K562 (cell line): ENCODE data around the gene SORT1. TPM values are rescaled to one million over a fixed set of nuclear protein-coding genes. Genes with fewer than 3 reads are reported as not detected.
A peak's percentile ranks its signal among the peaks of the same experiment; 100 is the strongest.

Source experiments
- BRD4 ChIP-seq: fragments of 200-600 bp; sonication (generic); IDR thresholded peaks from 2 replicates; pipeline ENCODE4 v1.6.1; 2017; ENCODE audit warnings: inconsistent platforms
- CXXC5 ChIP-seq: fragments of 250-450 bp; sonication (Bioruptor Pico); IDR thresholded peaks from 2 replicates; pipeline ENCODE4 v1.8.0; 2022; ENCODE audit warnings: inconsistent platforms, mild to moderate bottlenecking, moderate library complexity
- MTA1 ChIP-seq: fragments of 450-650 bp; IDR thresholded peaks from 2 replicates; pipeline ENCODE4 v1.6.1; 2017; ENCODE audit warnings: borderline replicate concordance
- PBX2 ChIP-seq, 2 experiments: IDR thresholded peaks in 1 of 2; conservative IDR thresholded peaks in 1 of 2; 2 replicates each; pipeline ENCODE4 v1.6.1; 2016; ENCODE audit warnings: low read depth in 2 of 2, mild to moderate bottlenecking in 1 of 2, missing compliant biosample characterization in 1 of 2, missing genetic modification characterization in 1 of 2, moderate library complexity in 1 of 2
- RNF2 ChIP-seq: sonication (generic); IDR thresholded peaks from 2 replicates; pipeline ENCODE4 v1.6.1; 2016
- SMARCC2 ChIP-seq: fragments of 450-650 bp; IDR thresholded peaks from 2 replicates; pipeline ENCODE4 v1.6.1; 2017; ENCODE audit warnings: antibody characterized with exemption, moderate library complexity, mild to moderate bottlenecking, low read depth
- SMC3 ChIP-seq: conservative IDR thresholded peaks from 2 replicates; pipeline ENCODE4 v1.6.1; 2011; ENCODE audit warnings: low read depth, low read length, improper control_type of control experiment; ENCODE audit not compliant: insufficient read depth
- SNRNP70 ChIP-seq: fragments of 200-400 bp; formaldehyde crosslinking; optimal IDR thresholded peaks from 2 replicates; pipeline ENCODE3; 2017; ENCODE audit warnings: low read depth, low read length
- SPI1 ChIP-seq: IDR thresholded peaks from 2 replicates; pipeline ENCODE4 v1.6.1; 2011; ENCODE audit warnings: low read depth, low read length, control low read depth, borderline replicate concordance
- SRSF1 ChIP-seq: fragments of 200-400 bp; formaldehyde crosslinking; IDR thresholded peaks from 2 replicates; pipeline ENCODE4 v1.6.1; 2017; ENCODE audit warnings: mild to moderate bottlenecking, low read depth, low read length, moderate library complexity
- TEAD1 ChIP-seq, 2 experiments: fragments of 450-650 bp in 1 of 2; sonication (generic) in 1 of 2; formaldehyde crosslinking; IDR thresholded peaks; 2 replicates each; pipeline versions ENCODE4 v1.4.0 to v1.8.0; 2020 to 2022; ENCODE audit warnings: mild to moderate bottlenecking in 2 of 2, missing genetic modification reagents in 1 of 2
- ZNF232 ChIP-seq: sonication (generic); formaldehyde crosslinking; IDR thresholded peaks from 2 replicates; pipeline ENCODE4 v1.8.0; 2022; ENCODE audit warnings: mild to moderate bottlenecking, missing genetic modification reagents
- ZNF24 ChIP-seq: fragments of 450-650 bp; IDR thresholded peaks from 2 replicates; pipeline ENCODE4 v1.6.1; 2016
- ZNF354B ChIP-seq: fragments of 250-450 bp; sonication (Bioruptor Pico); IDR thresholded peaks from 2 replicates; pipeline ENCODE4 v1.4.0; 2020
- ZNF589 ChIP-seq: fragments of 200-800 bp; sonication (Bioruptor generic); IDR thresholded peaks from 2 replicates; pipeline ENCODE4 v1.6.1; 2016; ENCODE audit warnings: low read depth, missing genetic modification characterization, missing compliant biosample characterization
- ZNF717 ChIP-seq: fragments of 250-450 bp; sonication (Bioruptor Pico); IDR thresholded peaks from 2 replicates; pipeline ENCODE4 v1.5.0; 2021
- polyA plus RNA-seq, 8 experiments: library from polyadenylated mRNA; depleted of rRNA in 4 of 8; stranded (reverse) in 5 of 8; unstranded in 3 of 8; fragments of >200 nt; fragmentation: Nextera tagmentation in 2 of 8; fragmentation: Illumina TruSeq in 1 of 8; extraction: Ambion mirVana in 2 of 8; extraction: Trizol in 1 of 8; gene quantifications; 2 replicates each; pipeline versions ENCODE4 v1.2.1 to v1.2.3, GENCODE V29; 2011 to 2014; ENCODE audit warnings: inconsistent platforms in 1 of 8, missing spikeins in 1 of 8
- total RNA-seq, 7 experiments: library from RNA; depleted of rRNA in 6 of 7; stranded (reverse); fragments of >200 nt in 6 of 7; fragmentation: Illumina TruSeq in 2 of 7; extraction: Trizol in 2 of 7; gene quantifications; 2 replicates each; pipeline versions ENCODE4 v1.2.1 to v1.2.3, GENCODE V29; 2011 to 2021; ENCODE audit warnings: low replicate concordance in 1 of 7
- TF ChIP-seq, protein P1 (sequence below): sonication (generic); formaldehyde crosslinking; IDR thresholded peaks from 2 replicates; pipeline ENCODE4 v1.8.1; 2023; ENCODE audit warnings: mild to moderate bottlenecking, missing genetic modification reagents
- TF ChIP-seq, protein P2 (sequence below): sonication (generic); formaldehyde crosslinking; IDR thresholded peaks from 2 replicates; pipeline ENCODE4 v1.8.0; 2022; ENCODE audit warnings: mild to moderate bottlenecking, missing genetic modification reagents

SORT1 gene
- total and polyA plus RNA-seq, 9 of the 15 experiments (the other 6 are each of a cell fraction or from before 2014, with no cell fraction given): 27.4 to 112 (median 65.0) TPM

DNA sequence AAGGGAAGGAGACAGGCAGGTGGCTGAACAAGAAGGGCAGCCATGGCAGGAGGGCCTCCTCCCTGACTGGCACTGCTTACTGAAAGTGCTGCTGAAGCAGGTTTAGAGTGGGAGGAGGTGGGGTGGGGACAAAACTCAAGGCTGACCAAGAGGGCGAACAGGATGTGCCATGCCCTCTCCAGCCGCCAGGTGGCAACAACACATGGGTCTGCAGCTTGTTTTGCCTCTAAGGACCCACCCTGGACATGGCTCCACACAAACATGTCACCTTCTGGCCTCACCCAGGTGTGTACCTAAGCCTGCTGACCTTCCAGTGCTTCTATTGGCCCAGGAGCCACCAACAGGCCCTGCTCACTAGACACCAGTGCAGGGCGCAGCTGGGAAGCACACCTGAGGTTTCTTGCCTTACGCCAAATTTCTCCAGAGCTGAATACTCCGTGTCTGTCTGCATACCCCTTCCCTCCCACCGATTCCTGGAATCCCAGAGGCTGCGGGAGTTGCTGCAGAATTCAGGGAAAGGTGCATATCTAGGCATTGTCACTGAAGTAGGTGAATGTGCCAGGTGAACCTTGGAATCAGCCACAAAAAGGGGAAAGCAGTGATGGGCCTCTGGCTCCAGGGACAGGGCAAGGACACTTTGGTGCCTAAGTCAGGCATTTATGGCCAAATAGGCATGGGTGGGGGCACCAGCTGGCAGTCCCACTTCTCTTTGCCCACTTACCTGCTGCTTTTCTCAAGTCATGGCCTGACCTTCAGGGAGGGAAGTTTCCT is 120.1 kb downstream of the SORT1 start (continued):
- TF ChIP-seq, protein P1, sequence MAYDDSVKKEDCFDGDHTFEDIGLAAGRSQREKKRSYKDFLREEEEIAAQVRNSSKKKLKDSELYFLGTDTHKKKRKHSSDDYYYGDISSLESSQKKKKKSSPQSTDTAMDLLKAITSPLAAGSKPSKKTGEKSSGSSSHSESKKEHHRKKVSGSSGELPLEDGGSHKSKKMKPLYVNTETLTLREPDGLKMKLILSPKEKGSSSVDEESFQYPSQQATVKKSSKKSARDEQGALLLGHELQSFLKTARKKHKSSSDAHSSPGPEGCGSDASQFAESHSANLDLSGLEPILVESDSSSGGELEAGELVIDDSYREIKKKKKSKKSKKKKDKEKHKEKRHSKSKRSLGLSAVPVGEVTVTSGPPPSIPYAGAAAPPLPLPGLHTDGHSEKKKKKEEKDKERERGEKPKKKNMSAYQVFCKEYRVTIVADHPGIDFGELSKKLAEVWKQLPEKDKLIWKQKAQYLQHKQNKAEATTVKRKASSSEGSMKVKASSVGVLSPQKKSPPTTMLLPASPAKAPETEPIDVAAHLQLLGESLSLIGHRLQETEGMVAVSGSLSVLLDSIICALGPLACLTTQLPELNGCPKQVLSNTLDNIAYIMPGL (CRISPR knock-in tag): 0 out of 2 replicates have a peak, but pooled peaks have one; percentile 27
- TF ChIP-seq ZNF354B (CRISPR knock-in tag): no peak
- no peak for TF ChIP-seq MTA1
- peak; percentile 15; the same call in 1 of the 2 replicates for TF ChIP-seq ZNF24
- TF ChIP-seq, protein P2, sequence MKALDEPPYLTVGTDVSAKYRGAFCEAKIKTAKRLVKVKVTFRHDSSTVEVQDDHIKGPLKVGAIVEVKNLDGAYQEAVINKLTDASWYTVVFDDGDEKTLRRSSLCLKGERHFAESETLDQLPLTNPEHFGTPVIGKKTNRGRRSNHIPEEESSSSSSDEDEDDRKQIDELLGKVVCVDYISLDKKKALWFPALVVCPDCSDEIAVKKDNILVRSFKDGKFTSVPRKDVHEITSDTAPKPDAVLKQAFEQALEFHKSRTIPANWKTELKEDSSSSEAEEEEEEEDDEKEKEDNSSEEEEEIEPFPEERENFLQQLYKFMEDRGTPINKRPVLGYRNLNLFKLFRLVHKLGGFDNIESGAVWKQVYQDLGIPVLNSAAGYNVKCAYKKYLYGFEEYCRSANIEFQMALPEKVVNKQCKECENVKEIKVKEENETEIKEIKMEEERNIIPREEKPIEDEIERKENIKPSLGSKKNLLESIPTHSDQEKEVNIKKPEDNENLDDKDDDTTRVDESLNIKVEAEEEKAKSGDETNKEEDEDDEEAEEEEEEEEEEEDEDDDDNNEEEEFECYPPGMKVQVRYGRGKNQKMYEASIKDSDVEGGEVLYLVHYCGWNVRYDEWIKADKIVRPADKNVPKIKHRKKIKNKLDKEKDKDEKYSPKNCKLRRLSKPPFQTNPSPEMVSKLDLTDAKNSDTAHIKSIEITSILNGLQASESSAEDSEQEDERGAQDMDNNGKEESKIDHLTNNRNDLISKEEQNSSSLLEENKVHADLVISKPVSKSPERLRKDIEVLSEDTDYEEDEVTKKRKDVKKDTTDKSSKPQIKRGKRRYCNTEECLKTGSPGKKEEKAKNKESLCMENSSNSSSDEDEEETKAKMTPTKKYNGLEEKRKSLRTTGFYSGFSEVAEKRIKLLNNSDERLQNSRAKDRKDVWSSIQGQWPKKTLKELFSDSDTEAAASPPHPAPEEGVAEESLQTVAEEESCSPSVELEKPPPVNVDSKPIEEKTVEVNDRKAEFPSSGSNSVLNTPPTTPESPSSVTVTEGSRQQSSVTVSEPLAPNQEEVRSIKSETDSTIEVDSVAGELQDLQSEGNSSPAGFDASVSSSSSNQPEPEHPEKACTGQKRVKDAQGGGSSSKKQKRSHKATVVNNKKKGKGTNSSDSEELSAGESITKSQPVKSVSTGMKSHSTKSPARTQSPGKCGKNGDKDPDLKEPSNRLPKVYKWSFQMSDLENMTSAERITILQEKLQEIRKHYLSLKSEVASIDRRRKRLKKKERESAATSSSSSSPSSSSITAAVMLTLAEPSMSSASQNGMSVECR (CRISPR knock-in tag): no peak
- no peak for TF ChIP-seq ZNF589 (CRISPR knock-in tag)
- TF ChIP-seq SMARCC2: no peak
- TF ChIP-seq SNRNP70: no peak
- TF ChIP-seq BRD4: no peak
- no peak for TF ChIP-seq SPI1
- TF ChIP-seq TEAD1 (CRISPR knock-in tag; IDR thresholded peaks at IDR 0.05): no peak
- TF ChIP-seq SMC3: peak; percentile 96
- TF ChIP-seq RNF2: no peak
- no peak for TF ChIP-seq SRSF1
- TF ChIP-seq ZNF232 (CRISPR knock-in tag): no peak
- TF ChIP-seq CXXC5 (CRISPR knock-in tag): 0 out of 2 replicates have a peak, but pooled peaks have one; percentile 18
- TF ChIP-seq PBX2 (CRISPR knock-in tag; IDR thresholded peaks at IDR 0.05; ENCODE audit: low read depth): no peak
- no peak for TF ChIP-seq PBX2 (tag; conservative IDR thresholded peaks at IDR 0.05; ENCODE audit: low read depth)
- no peak for TF ChIP-seq ZNF717 (CRISPR knock-in tag)
